ENCODE data around the gene TEX13A.

TEX13A gene

DNA sequence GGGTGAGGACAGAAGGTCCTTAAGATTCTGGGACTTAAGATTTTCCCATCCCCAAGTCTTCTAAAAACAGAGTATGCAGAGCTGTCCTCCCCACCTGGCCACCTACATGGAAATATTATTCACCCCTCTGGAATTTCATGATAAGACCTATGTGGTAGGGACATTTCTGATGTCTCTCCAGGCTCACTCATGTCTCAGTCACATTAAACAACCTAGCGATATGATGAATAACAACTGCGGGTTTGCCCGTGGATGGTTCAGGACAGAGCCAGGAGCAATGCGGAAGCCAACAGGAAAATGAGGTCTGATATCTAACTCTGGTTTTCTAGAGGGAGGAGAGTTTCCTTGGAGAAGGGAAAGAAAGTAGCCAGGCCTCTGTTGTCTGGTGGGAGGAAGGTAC is 47.4 kb downstream of the TEX13A start:
- Mint-ChIP-seq H3K27me3 (ENCODE audit: low read depth) (no peaks in the 10 kb centered on the region), H3K27ac (no peak overlapping the region), H3K36me3 (ENCODE audit: low read depth) (no peaks in the 10 kb centered on the region)

More for the DNA sequence above, 47.4 kb downstream of the TEX13A start:
- Mint-ChIP-seq H3K4me1 (no peaks in the 10 kb centered on the region), H3K9me3 (peaks cover 4% of the 10 kb centered on the region), H3K4me3 (no peak overlapping the region)
- TF ChIP-seq, protein P1, sequence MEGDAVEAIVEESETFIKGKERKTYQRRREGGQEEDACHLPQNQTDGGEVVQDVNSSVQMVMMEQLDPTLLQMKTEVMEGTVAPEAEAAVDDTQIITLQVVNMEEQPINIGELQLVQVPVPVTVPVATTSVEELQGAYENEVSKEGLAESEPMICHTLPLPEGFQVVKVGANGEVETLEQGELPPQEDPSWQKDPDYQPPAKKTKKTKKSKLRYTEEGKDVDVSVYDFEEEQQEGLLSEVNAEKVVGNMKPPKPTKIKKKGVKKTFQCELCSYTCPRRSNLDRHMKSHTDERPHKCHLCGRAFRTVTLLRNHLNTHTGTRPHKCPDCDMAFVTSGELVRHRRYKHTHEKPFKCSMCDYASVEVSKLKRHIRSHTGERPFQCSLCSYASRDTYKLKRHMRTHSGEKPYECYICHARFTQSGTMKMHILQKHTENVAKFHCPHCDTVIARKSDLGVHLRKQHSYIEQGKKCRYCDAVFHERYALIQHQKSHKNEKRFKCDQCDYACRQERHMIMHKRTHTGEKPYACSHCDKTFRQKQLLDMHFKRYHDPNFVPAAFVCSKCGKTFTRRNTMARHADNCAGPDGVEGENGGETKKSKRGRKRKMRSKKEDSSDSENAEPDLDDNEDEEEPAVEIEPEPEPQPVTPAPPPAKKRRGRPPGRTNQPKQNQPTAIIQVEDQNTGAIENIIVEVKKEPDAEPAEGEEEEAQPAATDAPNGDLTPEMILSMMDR (IDR thresholded peaks at IDR 0.05; ENCODE audit: unreplicated experiment in 3 of 3), result no peak

Data from nephron (organoid).